Measurements from ENCODE around the gene BATF3.
"Not testable (repeated sequence)": the region's sequence is repeated elsewhere in the genome, so short reads cannot be mapped to it uniquely, and the experiment has no call there.

BATF3 gene

GRCh38 chr1:212683357-212683722 lies 16.3 kb downstream of the BATF3 start:
- DNase-seq = no peak

GRCh38 chr1:212680680-212681389 lies 18.8 kb downstream of the BATF3 start:
- no peak for DNase-seq

- DNase-seq = no peak
Observed at GRCh38 chr1:212678456-212679410, 20.9 kb downstream of the BATF3 start.

- no peak for DNase-seq
Observed at GRCh38 chr1:212677573-212677972, 22.1 kb downstream of the BATF3 start.

GRCh38 chr1:212677136-212677535 lies 22.5 kb downstream of the BATF3 start:
- DNase-seq = no peak

GRCh38 chr1:212675675-212676074 lies 24.0 kb downstream of the BATF3 start:
- no peak for DNase-seq

GRCh38 chr1:212674872-212675271 lies 24.8 kb downstream of the BATF3 start:
- no peak for DNase-seq

- no peak for DNase-seq
Observed at GRCh38 chr1:212671342-212672031, 28.2 kb downstream of the BATF3 start.

- DNase-seq = no peak
Observed at GRCh38 chr1:212670882-212671281, 28.8 kb downstream of the BATF3 start.

- no peak for DNase-seq
Observed at GRCh38 chr1:212670301-212670700, 29.3 kb downstream of the BATF3 start.

GRCh38 chr1:212669600-212669999 lies 30.0 kb downstream of the BATF3 start:
- no peak for DNase-seq

GRCh38 chr1:212669102-212669501 lies 30.5 kb downstream of the BATF3 start:
- DNase-seq = no peak

- DNase-seq = no peak
Observed at GRCh38 chr1:212668477-212668876, 31.2 kb downstream of the BATF3 start.

- no peak for DNase-seq
Observed at GRCh38 chr1:212667223-212668139, 32.2 kb downstream of the BATF3 start.

- DNase-seq = no peak
Observed at GRCh38 chr1:212666116-212666775, 33.4 kb downstream of the BATF3 start.

- DNase-seq = peak; percentile 46 to 81 (median 67)
Observed at GRCh38 chr1:212665241-212666115, 34.2 kb downstream of the BATF3 start.

- DNase-seq = no peak
Observed at GRCh38 chr1:212664409-212665199, 35.0 kb downstream of the BATF3 start.

GRCh38 chr1:212658250-212658649 lies 41.4 kb downstream of the BATF3 start:
- DNase-seq = not testable (repeated sequence)

- no peak for DNase-seq
Observed at GRCh38 chr1:212656730-212657129, 42.9 kb downstream of the BATF3 start.
